Progenitor cell of endocrine pancreas (in vitro differentiated cells): ENCODE results near the gene COA3. TPM values are rescaled to one million over a fixed set of nuclear protein-coding genes. Genes with fewer than 3 reads are reported as not detected.
A peak's percentile ranks its signal among the peaks of the same experiment; 100 is the strongest.

ENCODE experiments used
- DNase-seq: peaks from one replicate; pipeline ENCODE4 v3.0.0; 2021; ENCODE audit warnings: low spot score; ENCODE audit not compliant: unreplicated experiment
- H3K27ac Mint-ChIP-seq: 2 replicates; pipeline ENCODE4 v1.8.0; 2021; ENCODE audit warnings: mild to moderate bottlenecking, moderate library complexity, mixed read lengths
- H3K27me3 Mint-ChIP-seq: 2 replicates; pipeline ENCODE4 v1.8.0; 2021; ENCODE audit warnings: mixed read lengths
- H3K36me3 Mint-ChIP-seq: 2 replicates; pipeline ENCODE4 v1.8.0; 2022; ENCODE audit warnings: mixed read lengths; ENCODE audit not compliant: insufficient read depth
- H3K4me1 Mint-ChIP-seq: 2 replicates; pipeline ENCODE4 v1.8.0; 2021; ENCODE audit warnings: low read depth, mixed read lengths
- H3K4me3 Mint-ChIP-seq: 2 replicates; pipeline ENCODE4 v1.8.0; 2021; ENCODE audit warnings: low read depth, mild to moderate bottlenecking, moderate library complexity, mixed read lengths
- H3K9me3 Mint-ChIP-seq: 2 replicates; pipeline ENCODE4 v1.8.0; 2021; ENCODE audit warnings: low read depth, mixed read lengths
- CTCF ChIP-seq: fragments of 200-600 bp; sonication (generic); IDR thresholded peaks from one replicate; pipeline ENCODE4 v1.5.0; 2021; ENCODE audit warnings: antibody characterized with exemption, mild to moderate bottlenecking; ENCODE audit not compliant: unreplicated experiment
- total RNA-seq: library from RNA; stranded (reverse); gene quantifications from 2 replicates; pipeline ENCODE4 v1.2.1, GENCODE V29; 2021

COA3 gene
- total RNA-seq, 1 donor from 2014 or later = 85.4 TPM

GRCh38 chr17:42835732-42836131 lies 37.2 kb upstream of the COA3 start:
- Mint-ChIP-seq H3K4me1 (peaks cover 18% of the 10 kb centered on the region), H3K9me3 (no peaks in the 10 kb centered on the region), H3K36me3 (peaks cover 19% of the 10 kb centered on the region), H3K4me3 (no peak overlapping the region), H3K27ac (no peak overlapping the region), H3K27me3 (no peaks in the 10 kb centered on the region)
- no peak for TF ChIP-seq CTCF
- DNase-seq = no peak

GRCh38 chr17:42833767-42834422 lies 35.4 kb upstream of the COA3 start:
- Mint-ChIP-seq H3K27ac (peak overlapping the region; percentile 98), H3K4me3 (peak overlapping the region; percentile 95)

GRCh38 chr17:42832934-42833766 lies 34.6 kb upstream of the COA3 start, which contains the start of gene PSME3:
Gene PSME3, plus strand, starts transcription at chr17:42833397. Its CDS starts 235 bp downstream, at chr17:42833632.
- no peak for TF ChIP-seq CTCF
- Mint-ChIP-seq H3K36me3 (peaks cover 8% of the 10 kb centered on the region), H3K9me3 (no peaks in the 10 kb centered on the region), H3K27me3 (peaks cover 9% of the 10 kb centered on the region), H3K4me3 (peak within 1 kb of the TSS; percentile 95), H3K4me1 (peaks cover 18% of the 10 kb centered on the region), H3K27ac (peak within 1 kb of the TSS; percentile 98)
- peak; percentile 77 for DNase-seq

More at GRCh38 chr17:42833767-42834422, 35.4 kb upstream of the COA3 start:
- peaks cover 18% of the 10 kb centered on the region for H3K4me1 Mint-ChIP-seq
- peaks cover 4% of the 10 kb centered on the region for H3K27me3 Mint-ChIP-seq
- no peaks in the 10 kb centered on the region for H3K9me3 Mint-ChIP-seq
- no peak for TF ChIP-seq CTCF
- H3K36me3 Mint-ChIP-seq = peaks cover 11% of the 10 kb centered on the region
- DNase-seq = no peak

- Mint-ChIP-seq H3K27me3 (peaks cover 17% of the 10 kb centered on the region), H3K4me1 (peaks cover 18% of the 10 kb centered on the region), H3K27ac (peak overlapping the region; percentile 98), H3K9me3 (no peaks in the 10 kb centered on the region), H3K36me3 (peaks cover 4% of the 10 kb centered on the region), H3K4me3 (peak overlapping the region; percentile 95)
- DNase-seq = no peak
- no peak for TF ChIP-seq CTCF
These were observed 33.9 kb upstream of the COA3 start for GRCh38 chr17:42832213-42832933.

GRCh38 chr17:42830971-42831370 lies 32.5 kb upstream of the COA3 start:
- no peaks in the 10 kb centered on the region for H3K9me3 Mint-ChIP-seq
- H3K4me3 Mint-ChIP-seq = peak overlapping the region; percentile 12
- no peak for TF ChIP-seq CTCF
- H3K27me3 Mint-ChIP-seq = peaks cover 23% of the 10 kb centered on the region
- H3K36me3 Mint-ChIP-seq = peaks cover 2% of the 10 kb centered on the region
- no peak overlapping the region for H3K27ac Mint-ChIP-seq
- no peak for DNase-seq
- H3K4me1 Mint-ChIP-seq = peaks cover 18% of the 10 kb centered on the region
